Measurements from ENCODE around the gene GPA33. TPM values are rescaled to one million over a fixed set of nuclear protein-coding genes. Genes with fewer than 3 reads are reported as not detected.

GPA33 gene
- total RNA-seq, 1 donor from 2014 or later = 0.74 TPM

DNA sequence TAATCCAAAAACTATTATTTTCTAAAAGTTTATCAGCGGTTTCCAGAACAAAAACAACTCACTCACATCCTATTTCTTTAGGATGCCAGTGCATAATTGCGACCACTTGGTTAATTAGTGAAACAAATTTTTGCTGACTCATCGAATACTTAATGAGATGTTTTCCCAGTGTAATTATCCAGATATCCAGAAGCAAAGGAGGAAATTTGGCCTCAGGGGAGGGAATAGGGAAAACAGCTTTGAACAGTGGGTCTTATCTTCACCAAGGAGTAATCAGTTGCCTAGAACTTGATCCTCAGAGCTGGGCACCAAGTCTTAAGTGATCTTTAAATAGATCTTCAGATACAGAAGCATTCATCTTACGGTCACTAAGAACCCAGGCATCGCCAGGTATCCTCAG, 28.0 kb upstream of the GPA33 start:
- TF ChIP-seq, protein P1, sequence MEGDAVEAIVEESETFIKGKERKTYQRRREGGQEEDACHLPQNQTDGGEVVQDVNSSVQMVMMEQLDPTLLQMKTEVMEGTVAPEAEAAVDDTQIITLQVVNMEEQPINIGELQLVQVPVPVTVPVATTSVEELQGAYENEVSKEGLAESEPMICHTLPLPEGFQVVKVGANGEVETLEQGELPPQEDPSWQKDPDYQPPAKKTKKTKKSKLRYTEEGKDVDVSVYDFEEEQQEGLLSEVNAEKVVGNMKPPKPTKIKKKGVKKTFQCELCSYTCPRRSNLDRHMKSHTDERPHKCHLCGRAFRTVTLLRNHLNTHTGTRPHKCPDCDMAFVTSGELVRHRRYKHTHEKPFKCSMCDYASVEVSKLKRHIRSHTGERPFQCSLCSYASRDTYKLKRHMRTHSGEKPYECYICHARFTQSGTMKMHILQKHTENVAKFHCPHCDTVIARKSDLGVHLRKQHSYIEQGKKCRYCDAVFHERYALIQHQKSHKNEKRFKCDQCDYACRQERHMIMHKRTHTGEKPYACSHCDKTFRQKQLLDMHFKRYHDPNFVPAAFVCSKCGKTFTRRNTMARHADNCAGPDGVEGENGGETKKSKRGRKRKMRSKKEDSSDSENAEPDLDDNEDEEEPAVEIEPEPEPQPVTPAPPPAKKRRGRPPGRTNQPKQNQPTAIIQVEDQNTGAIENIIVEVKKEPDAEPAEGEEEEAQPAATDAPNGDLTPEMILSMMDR (IDR thresholded peaks at IDR 0.05) = no peak
- TF ChIP-seq POLR2AphosphoS5 (IDR thresholded peaks at IDR 0.05; ENCODE audit: insufficient read depth in 1 of 2, low read depth in 1 of 2) = no peak
- no peak for TF ChIP-seq POLR2A (IDR thresholded peaks at IDR 0.05)
- intact Hi-C loops (cut with DNase I) = no loop called here
- H3K9me3 ChIP-seq = no peaks in the 10 kb centered on the region
- no peaks in the 10 kb centered on the region for H3K27me3 ChIP-seq
- no peak overlapping the region for H3K27ac ChIP-seq
- no peak overlapping the region for H3K4me3 ChIP-seq
- H3K36me3 ChIP-seq = no peaks in the 10 kb centered on the region
- H3K4me1 ChIP-seq = peaks cover 10% of the 10 kb centered on the region
- DNase-seq (ENCODE audit: extremely low spot score in 2 of 2) = no peak

DNA sequence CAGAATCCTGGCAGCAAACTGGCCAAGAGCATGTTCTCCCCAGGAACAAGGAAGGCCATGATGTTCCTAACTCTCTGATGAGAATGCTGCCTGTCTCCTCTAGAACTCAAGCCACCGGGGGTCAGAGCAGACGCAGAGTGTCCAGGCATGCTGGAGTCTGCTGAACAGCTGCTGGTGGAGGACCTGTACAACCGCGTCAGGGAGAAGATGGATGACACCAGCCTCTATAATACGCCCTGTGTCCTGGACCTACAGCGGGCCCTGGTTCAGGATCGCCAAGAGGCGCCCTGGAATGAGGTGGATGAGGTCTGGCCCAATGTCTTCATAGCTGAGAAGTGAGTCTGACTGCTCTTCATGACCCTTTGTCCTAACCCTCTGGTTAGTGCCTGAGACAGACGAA, 27.0 kb upstream of the GPA33 start:
- no peaks in the 10 kb centered on the region for H3K36me3 ChIP-seq
- intact Hi-C loops (cut with DNase I) = no loop called here
- no peak overlapping the region for H3K4me3 ChIP-seq
- no peaks in the 10 kb centered on the region for H3K27me3 ChIP-seq
- TF ChIP-seq POLR2A (IDR thresholded peaks at IDR 0.05) (no peak), POLR2AphosphoS5 (IDR thresholded peaks at IDR 0.05; ENCODE audit: insufficient read depth in 1 of 2, low read depth in 1 of 2) (no peak)
- TF ChIP-seq, protein P1 (IDR thresholded peaks at IDR 0.05) = no peak
- H3K9me3 ChIP-seq = no peaks in the 10 kb centered on the region
- H3K27ac ChIP-seq = no peak overlapping the region
- peaks cover 10% of the 10 kb centered on the region for H3K4me1 ChIP-seq
- peak in 1 of 2 donors; percentile 82 for DNase-seq (ENCODE audit: extremely low spot score in 2 of 2)

DNA sequence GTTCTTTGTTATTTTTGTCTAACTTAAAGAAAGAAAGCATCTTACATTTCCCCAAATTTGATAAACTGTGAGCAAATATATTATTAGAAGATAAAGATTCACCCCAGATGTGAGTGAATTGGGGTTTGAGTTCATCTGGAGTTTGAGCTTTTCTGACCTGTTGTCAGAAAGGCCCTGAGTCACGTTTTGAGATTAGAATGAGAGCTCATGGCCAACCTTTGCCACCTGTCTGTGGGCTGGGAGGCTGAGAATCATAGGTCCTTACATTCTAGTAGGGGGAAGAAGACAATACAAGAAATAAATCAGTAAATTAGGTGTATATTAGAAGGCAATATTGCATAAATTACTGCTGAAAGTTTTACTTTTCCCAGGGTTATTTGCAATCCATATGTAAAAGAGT, 26.0 kb upstream of the GPA33 start:
- peaks cover 2% of the 10 kb centered on the region for H3K4me1 ChIP-seq
- H3K4me3 ChIP-seq = no peak overlapping the region
- TF ChIP-seq POLR2A (IDR thresholded peaks at IDR 0.05) (no peak), POLR2AphosphoS5 (IDR thresholded peaks at IDR 0.05; ENCODE audit: insufficient read depth in 1 of 2, low read depth in 1 of 2) (no peak)
- TF ChIP-seq, protein P1 (IDR thresholded peaks at IDR 0.05) = no peak
- no peaks in the 10 kb centered on the region for H3K9me3 ChIP-seq
- no peak for DNase-seq (ENCODE audit: extremely low spot score in 2 of 2)
- H3K27ac ChIP-seq = no peak overlapping the region
- H3K27me3 ChIP-seq = no peaks in the 10 kb centered on the region
- intact Hi-C loops (cut with DNase I) = no loop called here
- no peaks in the 10 kb centered on the region for H3K36me3 ChIP-seq

DNA sequence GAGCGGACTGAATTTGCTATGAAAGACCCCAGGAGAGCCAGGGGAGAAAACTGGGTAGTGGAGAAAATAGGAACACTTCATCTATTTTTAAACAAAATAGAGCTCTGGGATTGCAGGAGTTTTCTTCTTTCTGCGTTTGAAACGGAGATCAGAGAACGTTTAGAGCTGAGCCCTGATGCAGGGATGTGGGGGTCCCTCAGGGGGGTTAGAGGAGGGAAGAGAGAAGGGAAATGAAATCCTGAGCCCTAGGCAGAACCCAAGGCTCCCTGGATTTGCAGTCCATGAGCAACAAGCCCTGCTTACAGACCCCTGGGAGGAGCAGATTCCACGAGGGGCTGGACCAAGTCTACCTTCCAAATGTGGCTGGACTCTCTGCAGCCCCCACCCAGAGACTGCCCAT, 25.5 kb upstream of the GPA33 start:
- no peaks in the 10 kb centered on the region for H3K9me3 ChIP-seq
- H3K36me3 ChIP-seq = no peaks in the 10 kb centered on the region
- H3K27me3 ChIP-seq = no peaks in the 10 kb centered on the region
- no peak overlapping the region for H3K4me3 ChIP-seq
- no peaks in the 10 kb centered on the region for H3K4me1 ChIP-seq
- no peak overlapping the region for H3K27ac ChIP-seq
- DNase-seq (ENCODE audit: extremely low spot score in 2 of 2) = no peak
- intact Hi-C loops (cut with DNase I) = no loop called here
- TF ChIP-seq POLR2AphosphoS5 (IDR thresholded peaks at IDR 0.05; ENCODE audit: insufficient read depth in 1 of 2, low read depth in 1 of 2) (no peak), POLR2A (IDR thresholded peaks at IDR 0.05) (no peak)
- TF ChIP-seq, protein P1 (IDR thresholded peaks at IDR 0.05) = no peak

DNA sequence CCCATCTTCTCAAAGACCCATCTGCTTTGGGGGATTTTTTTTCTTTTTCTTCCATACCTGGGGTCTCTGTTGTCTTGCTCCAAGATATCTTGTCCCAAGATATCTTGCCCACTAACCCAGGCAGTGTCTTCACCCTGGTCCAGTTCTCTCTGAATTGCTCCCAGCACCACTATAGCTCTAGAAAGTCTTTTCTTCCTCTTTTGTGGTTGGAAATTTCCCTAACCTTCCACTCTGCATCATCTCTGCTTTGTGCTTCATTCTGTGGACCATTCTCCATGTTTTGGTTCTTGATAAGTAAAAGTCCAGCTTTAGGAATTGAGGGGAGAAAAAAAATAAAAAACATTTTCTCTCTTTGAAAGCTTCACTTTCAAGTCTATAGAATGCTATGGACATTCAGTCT, 24.5 kb upstream of the GPA33 start:
- no peaks in the 10 kb centered on the region for H3K36me3 ChIP-seq
- no peaks in the 10 kb centered on the region for H3K9me3 ChIP-seq
- no peak overlapping the region for H3K4me3 ChIP-seq
- DNase-seq (ENCODE audit: extremely low spot score in 2 of 2) = no peak
- TF ChIP-seq, protein P1 (IDR thresholded peaks at IDR 0.05) = no peak
- no peak for TF ChIP-seq POLR2A (IDR thresholded peaks at IDR 0.05)
- no peak for TF ChIP-seq POLR2AphosphoS5 (IDR thresholded peaks at IDR 0.05; ENCODE audit: insufficient read depth in 1 of 2, low read depth in 1 of 2)
- no peaks in the 10 kb centered on the region for H3K27me3 ChIP-seq
- intact Hi-C loops (cut with DNase I) = no loop called here
- no peak overlapping the region for H3K27ac ChIP-seq
- H3K4me1 ChIP-seq = no peaks in the 10 kb centered on the region
